Stimulated activated naive B cell treated with anti-CD40 and anti-IgM and Interleukin-4, amounts not matched to agents 10 μg/mL and 1 μg/mL and 100 μg/mL, for 72 hours (primary cell): Measurements from ENCODE around the gene SNX9.
A peak's percentile ranks its signal among the peaks of the same experiment; 100 is the strongest.

Experiments
- ATAC-seq, 2 donors: fragments of 150-1000 bp; cut with Tn5 transposase; replicated peaks; 2 replicates each; pipeline ENCODE4 v1.10.0; 2021; ENCODE audit warnings: moderate library complexity in 1 of 2
- DNase-seq: peaks from one replicate; pipeline ENCODE4 v3.0.0; 2021
- H3K27ac Mint-ChIP-seq: one replicate; pipeline ENCODE4 v1.8.0; 2022; ENCODE audit warnings: mild to moderate bottlenecking, mixed read lengths
- H3K27me3 Mint-ChIP-seq, 2 donors: one replicate each; pipeline ENCODE4 v1.8.0; 2022; ENCODE audit warnings: mixed read lengths in 2 of 2
- H3K36me3 Mint-ChIP-seq, 2 donors: one replicate each; pipeline ENCODE4 v1.8.0; 2022; ENCODE audit warnings: mixed read lengths in 2 of 2, mild to moderate bottlenecking in 1 of 2
- H3K4me1 Mint-ChIP-seq, 2 donors: one replicate each; pipeline ENCODE4 v1.8.0; 2022; ENCODE audit warnings: mixed read lengths in 2 of 2, mild to moderate bottlenecking in 1 of 2
- H3K4me3 Mint-ChIP-seq, 2 donors: one replicate each; pipeline ENCODE4 v1.8.0; 2022; ENCODE audit warnings: mild to moderate bottlenecking in 2 of 2, mixed read lengths in 2 of 2, moderate library complexity in 1 of 2
- H3K9me3 Mint-ChIP-seq, 2 donors: one replicate each; pipeline ENCODE4 v1.8.0; 2022; ENCODE audit warnings: mixed read lengths in 2 of 2, mild to moderate bottlenecking in 1 of 2

The SNX9 gene

DNA sequence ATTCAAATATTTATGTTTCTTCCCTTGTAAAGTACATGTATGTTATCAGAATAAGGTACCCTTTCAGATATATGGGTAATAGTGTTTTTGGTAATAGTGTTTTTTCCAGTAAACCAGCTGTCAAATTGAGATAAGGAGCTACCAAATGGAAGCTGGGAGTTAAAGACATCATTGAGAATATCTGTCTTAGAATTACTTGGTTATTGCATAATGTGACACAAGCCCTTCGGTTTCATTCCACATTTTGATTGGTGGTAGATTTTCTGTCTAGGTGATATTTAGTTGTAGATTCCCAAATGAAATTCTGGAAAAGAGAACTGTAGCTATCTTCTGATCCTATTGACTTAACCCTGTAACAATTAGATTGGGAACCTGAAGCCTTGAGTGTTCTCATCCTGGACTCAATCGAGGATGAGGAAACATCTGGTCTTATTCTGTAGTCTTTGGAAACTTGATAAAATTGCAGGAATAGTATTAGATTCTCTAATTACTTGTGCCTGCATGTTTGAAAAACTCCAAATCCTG is 83.6 kb downstream of the SNX9 start:
- Mint-ChIP-seq H3K4me1 (peaks cover 19 to 34% of the 10 kb centered on the region in 2 donors), H3K9me3 (peaks cover 0 to 2% of the 10 kb centered on the region in 2 donors), H3K36me3 (peaks cover 41 to 64% of the 10 kb centered on the region in 2 donors), H3K4me3 (no peak overlapping the region), H3K27me3 (no peaks in the 10 kb centered on the region), H3K27ac (no peak overlapping the region)
- no peak for ATAC-seq
- DNase-seq = no peak

DNA sequence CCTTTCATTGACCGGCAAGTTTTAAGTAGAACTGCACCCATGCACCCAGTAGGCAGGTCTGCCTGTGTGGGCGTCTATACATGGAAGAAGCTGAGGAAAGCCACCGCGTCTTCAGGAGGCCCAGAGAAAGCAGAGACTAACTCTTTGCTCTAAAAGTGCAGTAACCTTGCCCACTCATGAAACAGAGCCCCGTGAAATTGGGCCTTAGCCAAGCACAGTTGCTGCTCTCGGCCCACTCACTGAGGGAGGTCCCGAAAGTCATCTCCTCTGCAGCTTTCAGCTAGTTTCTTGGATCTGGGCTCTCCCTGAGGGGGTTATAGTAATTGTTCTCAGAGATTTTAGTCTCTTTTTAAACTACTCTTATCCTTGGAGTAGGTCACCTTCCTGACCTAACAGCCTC is 84.6 kb downstream of the SNX9 start:
- Mint-ChIP-seq H3K27ac (no peak overlapping the region), H3K4me1 (peaks cover 22 to 41% of the 10 kb centered on the region in 2 donors), H3K36me3 (peaks cover 37 to 69% of the 10 kb centered on the region in 2 donors), H3K9me3 (peaks cover 0 to 2% of the 10 kb centered on the region in 2 donors), H3K27me3 (no peaks in the 10 kb centered on the region), H3K4me3 (no peak overlapping the region)
- ATAC-seq = no peak
- no peak for DNase-seq

DNA sequence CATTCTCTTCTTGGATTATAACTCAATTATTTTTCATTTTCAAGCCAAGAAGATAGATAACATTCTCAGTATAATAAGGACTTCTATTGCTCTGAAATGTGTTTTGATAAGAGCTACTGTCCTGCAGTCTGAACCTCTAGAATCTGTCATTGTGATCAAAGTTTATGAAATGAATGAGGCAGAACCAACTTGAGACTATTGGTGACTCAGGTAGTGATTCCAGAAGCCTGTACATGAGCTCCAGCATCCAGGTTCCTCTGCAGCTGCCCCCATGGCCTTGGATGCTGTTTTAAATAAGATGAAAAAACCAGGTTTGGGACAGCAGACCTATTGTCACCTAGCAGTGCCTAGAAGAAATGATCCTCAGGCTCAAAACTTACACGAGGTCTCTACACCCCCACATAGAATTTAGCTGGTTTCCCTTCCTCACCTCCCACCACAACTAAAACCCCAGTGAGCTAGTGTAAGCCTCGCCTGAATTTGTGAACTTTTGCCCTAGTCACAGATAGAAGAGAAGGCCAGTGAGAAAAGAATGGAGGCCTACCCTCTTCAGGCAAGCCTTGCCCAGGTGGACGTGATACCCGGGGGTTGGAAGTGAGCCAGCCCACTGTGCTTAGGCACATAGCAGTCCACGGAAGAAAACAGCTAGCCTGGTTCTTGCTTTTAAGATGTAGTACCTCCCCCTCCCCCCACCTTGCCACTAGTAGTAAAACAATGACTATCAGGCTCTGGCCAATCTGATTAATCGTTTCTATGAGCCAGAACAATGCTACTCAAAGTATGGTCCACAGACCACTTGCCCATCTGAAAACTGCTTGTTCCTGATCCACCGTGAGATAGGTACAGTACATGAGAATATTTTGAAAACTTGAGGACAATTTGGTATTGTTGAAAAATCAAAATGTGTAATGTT is 85.6 kb downstream of the SNX9 start:
- DNase-seq = peak; percentile 22
- ATAC-seq = peak; percentile 94
- Mint-ChIP-seq H3K36me3 (peaks cover 39 to 72% of the 10 kb centered on the region in 2 donors), H3K27me3 (no peaks in the 10 kb centered on the region), H3K4me1 (peaks cover 24 to 44% of the 10 kb centered on the region in 2 donors), H3K27ac (peak overlapping the region; percentile 81), H3K4me3 (peak overlapping the region in 1 of 2 donors; percentile 5), H3K9me3 (peaks cover 0 to 2% of the 10 kb centered on the region in 2 donors)

DNA sequence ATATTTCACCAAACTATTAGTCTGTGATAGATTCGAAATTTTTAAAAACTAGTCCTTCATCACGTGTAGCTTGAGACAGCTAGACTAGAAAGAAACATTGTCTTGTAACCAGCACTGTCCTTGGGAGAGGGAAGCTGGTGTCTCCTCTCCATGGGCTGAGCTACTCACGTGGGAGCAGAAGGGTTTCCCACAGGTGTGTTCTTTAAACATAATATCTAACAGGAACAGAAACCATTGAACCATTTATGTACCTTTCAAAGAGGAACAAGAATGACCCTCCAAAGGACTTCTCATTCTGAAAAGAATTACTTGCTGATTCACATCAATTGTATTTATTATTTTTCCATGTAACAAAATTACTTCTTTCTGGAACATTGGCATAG is 86.2 kb downstream of the SNX9 start:
- H3K4me1 Mint-ChIP-seq = peaks cover 24 to 45% of the 10 kb centered on the region in 2 donors
- H3K27me3 Mint-ChIP-seq = no peaks in the 10 kb centered on the region
- peak overlapping the region; percentile 81 for H3K27ac Mint-ChIP-seq
- peaks cover 44 to 78% of the 10 kb centered on the region in 2 donors for H3K36me3 Mint-ChIP-seq
- H3K9me3 Mint-ChIP-seq = peaks cover 0 to 2% of the 10 kb centered on the region in 2 donors
- ATAC-seq = peak; percentile 77 to 84
- no peak for DNase-seq
- H3K4me3 Mint-ChIP-seq = no peak overlapping the region

DNA sequence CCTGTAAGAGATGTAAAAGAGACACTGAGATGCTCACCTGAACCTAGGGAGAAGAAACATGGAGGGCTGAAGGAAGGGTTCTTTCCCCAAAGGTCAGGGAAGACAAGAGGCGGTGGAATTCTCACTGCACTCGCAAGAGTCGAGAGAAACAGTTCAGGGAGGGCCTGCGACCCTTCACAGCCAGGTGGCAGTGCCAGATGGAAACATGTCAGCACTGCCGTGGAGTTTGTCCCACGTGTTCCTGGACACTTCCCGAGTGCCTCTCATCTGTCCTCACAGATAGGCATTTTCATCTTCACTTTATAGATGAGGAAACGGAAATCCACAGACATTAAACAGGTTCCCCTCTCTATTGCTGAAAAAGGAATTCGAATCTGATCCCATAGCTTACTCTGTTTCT is 88.2 kb downstream of the SNX9 start:
- Mint-ChIP-seq H3K27me3 (no peaks in the 10 kb centered on the region), H3K9me3 (peaks cover 0 to 2% of the 10 kb centered on the region in 2 donors), H3K4me3 (no peak overlapping the region), H3K27ac (peak overlapping the region; percentile 37), H3K4me1 (peaks cover 24 to 45% of the 10 kb centered on the region in 2 donors), H3K36me3 (peaks cover 50 to 75% of the 10 kb centered on the region in 2 donors)
- ATAC-seq = no peak
- no peak for DNase-seq

DNA sequence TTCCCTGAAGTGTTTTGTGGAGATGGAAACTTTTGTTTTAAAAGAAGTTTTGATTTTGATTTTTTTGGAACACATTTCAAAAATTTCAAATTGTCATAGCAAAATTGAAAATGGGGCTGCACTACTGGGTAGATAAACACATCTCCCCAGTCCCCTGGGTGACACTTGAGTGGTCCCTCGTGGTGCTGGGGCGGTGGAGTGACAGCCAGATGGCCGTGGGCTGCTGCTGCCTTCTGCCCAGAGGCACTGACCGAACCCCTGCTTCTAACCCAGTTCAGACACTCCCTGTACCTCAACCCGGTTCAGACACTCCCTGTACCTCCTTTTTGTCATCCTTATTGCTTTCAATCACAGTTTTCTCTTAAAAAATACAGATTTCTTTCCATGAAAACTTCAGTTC is 88.7 kb downstream of the SNX9 start:
- H3K36me3 Mint-ChIP-seq = peaks cover 50 to 75% of the 10 kb centered on the region in 2 donors
- H3K4me3 Mint-ChIP-seq = no peak overlapping the region
- H3K9me3 Mint-ChIP-seq = peaks cover 0 to 2% of the 10 kb centered on the region in 2 donors
- no peak overlapping the region for H3K27ac Mint-ChIP-seq
- peaks cover 24 to 45% of the 10 kb centered on the region in 2 donors for H3K4me1 Mint-ChIP-seq
- DNase-seq (no peak), ATAC-seq (no peak)
- no peaks in the 10 kb centered on the region for H3K27me3 Mint-ChIP-seq

DNA sequence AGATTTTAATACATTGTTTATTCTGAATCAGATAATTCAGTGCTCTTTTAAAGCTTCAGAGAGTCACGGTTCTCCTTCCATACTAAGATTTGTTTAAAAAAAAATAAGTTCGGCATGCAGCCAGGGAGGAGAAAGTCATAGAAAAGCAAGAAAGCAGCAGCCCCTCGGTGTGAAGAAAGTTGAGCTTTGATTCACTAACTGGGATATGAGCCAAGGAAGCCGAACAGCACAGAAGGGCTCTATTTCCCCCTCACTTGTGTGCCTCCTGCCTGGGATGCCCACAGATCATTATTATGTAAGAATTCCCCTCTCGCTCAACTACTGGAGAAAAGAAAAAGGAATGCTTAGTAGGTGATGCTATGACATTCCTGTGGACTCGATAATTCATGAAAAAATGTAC is 89.3 kb downstream of the SNX9 start:
- no peaks in the 10 kb centered on the region for H3K27me3 Mint-ChIP-seq
- H3K27ac Mint-ChIP-seq = no peak overlapping the region
- ATAC-seq (no peak), DNase-seq (no peak)
- no peak overlapping the region for H3K4me3 Mint-ChIP-seq
- H3K9me3 Mint-ChIP-seq = peaks cover 0 to 2% of the 10 kb centered on the region in 2 donors
- peaks cover 24 to 45% of the 10 kb centered on the region in 2 donors for H3K4me1 Mint-ChIP-seq
- H3K36me3 Mint-ChIP-seq = peaks cover 51 to 72% of the 10 kb centered on the region in 2 donors

DNA sequence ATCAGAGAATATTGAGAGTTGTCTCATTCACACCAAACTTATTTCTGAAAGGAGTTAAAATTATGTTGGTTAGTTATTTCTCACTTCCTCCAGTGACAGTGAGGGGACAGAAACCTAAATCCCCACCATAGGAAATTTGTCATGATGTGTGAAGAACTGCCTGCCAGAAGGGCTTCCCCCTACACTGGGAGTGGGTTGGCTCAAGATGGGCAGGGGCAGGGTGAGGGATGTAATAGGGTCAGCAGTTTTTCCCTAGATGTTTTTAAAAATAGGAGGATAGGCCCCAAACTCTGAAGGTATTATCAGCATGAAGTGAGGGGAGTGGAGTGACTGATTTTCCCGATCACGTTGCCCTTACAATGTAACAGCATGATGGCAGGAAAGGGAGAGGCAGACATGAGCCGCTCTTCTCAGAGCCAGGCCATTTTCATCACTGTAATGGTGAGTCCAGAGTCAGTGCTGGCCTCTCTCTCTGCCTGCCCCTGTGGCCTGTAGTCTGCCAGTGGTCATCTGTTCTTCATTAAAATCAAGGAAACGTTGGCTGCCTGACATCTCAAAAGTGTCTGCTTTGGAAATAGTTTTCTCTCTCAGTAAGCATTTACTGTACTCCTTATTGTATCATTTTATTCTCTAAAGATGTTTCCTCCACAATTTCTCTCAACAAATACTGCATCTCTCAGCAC is 98.8 kb downstream of the SNX9 start:
- H3K4me1 Mint-ChIP-seq = peaks cover 8% of the 10 kb centered on the region in 2 donors
- no peak for DNase-seq
- H3K27me3 Mint-ChIP-seq = no peaks in the 10 kb centered on the region
- no peak overlapping the region for H3K27ac Mint-ChIP-seq
- H3K36me3 Mint-ChIP-seq = peaks cover 56 to 73% of the 10 kb centered on the region in 2 donors
- peaks cover 6 to 12% of the 10 kb centered on the region in 2 donors for H3K9me3 Mint-ChIP-seq
- H3K4me3 Mint-ChIP-seq = no peak overlapping the region
- peak; percentile 46 to 74 for ATAC-seq

DNA sequence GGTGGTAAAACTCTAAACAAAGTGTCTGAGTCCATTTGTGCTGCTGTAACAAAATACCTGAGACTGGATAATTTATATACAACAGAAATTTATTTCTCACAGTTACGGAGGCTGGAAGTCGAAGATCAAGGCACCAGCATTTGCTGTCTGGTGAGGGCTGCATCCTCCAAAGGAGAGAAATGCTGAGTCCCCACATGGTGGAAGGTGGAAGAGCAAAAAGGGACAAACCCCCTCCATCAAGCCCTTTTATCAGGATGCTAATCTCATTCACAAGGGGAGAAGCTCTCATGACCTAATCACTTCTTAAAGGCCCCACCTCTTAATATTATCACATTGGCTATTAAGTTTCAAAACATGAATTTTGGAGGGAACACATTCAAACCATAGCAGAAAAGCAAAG is 102.7 kb downstream of the SNX9 start:
- peaks cover 4 to 8% of the 10 kb centered on the region in 2 donors for H3K4me1 Mint-ChIP-seq
- no peak overlapping the region for H3K4me3 Mint-ChIP-seq
- no peaks in the 10 kb centered on the region for H3K9me3 Mint-ChIP-seq
- ATAC-seq (no peak), DNase-seq (no peak)
- peaks cover 43 to 71% of the 10 kb centered on the region in 2 donors for H3K36me3 Mint-ChIP-seq
- H3K27me3 Mint-ChIP-seq = no peaks in the 10 kb centered on the region
- no peak overlapping the region for H3K27ac Mint-ChIP-seq

DNA sequence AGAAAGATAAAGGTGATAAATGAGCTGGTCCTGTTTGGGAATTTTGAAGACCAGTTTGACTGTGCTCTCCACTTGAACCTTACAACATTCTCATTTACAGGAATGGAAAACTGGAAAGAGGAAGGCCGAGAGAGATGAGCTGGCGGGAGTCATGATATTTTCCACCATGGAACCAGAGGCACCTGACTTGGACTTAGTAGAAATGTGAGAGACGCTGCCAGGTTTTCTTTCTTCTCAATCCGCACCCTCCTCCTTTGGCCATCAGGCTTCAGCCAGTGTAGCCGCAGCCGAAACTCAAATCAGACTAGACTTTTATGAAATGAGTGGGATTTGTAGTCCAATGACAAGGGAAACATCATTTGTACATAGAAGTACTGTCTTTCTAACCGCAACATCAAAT is 104.0 kb downstream of the SNX9 start:
- Mint-ChIP-seq H3K36me3 (peaks cover 38 to 62% of the 10 kb centered on the region in 2 donors), H3K9me3 (no peaks in the 10 kb centered on the region), H3K27me3 (no peaks in the 10 kb centered on the region), H3K27ac (no peak overlapping the region), H3K4me1 (peaks cover 0 to 2% of the 10 kb centered on the region in 2 donors), H3K4me3 (no peak overlapping the region)
- ATAC-seq (no peak), DNase-seq (no peak)

DNA sequence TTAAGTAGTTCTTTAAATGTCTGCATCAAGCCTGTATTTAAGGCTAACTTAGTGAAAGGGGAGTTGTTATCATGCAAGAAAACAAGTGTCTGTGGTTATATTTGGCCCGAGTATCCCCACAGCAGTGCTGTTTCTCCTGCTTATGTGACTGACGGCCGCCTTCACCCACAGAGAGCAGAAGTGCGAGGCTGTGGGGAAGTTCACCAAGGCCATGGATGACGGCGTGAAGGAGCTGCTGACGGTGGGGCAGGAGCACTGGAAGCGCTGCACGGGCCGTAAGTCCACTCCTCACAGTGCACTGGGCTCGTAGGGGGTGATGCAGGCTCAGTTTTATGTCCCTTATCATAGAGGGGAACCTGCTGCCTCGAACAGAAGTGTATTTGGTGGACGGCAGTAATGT is 105.4 kb downstream of the SNX9 start:
- peaks cover 35 to 60% of the 10 kb centered on the region in 2 donors for H3K36me3 Mint-ChIP-seq
- no peaks in the 10 kb centered on the region for H3K9me3 Mint-ChIP-seq
- peaks cover 0 to 2% of the 10 kb centered on the region in 2 donors for H3K4me1 Mint-ChIP-seq
- no peaks in the 10 kb centered on the region for H3K27me3 Mint-ChIP-seq
- peak; percentile 38 to 45 for ATAC-seq
- DNase-seq = no peak
- H3K27ac Mint-ChIP-seq = no peak overlapping the region
- H3K4me3 Mint-ChIP-seq = no peak overlapping the region

DNA sequence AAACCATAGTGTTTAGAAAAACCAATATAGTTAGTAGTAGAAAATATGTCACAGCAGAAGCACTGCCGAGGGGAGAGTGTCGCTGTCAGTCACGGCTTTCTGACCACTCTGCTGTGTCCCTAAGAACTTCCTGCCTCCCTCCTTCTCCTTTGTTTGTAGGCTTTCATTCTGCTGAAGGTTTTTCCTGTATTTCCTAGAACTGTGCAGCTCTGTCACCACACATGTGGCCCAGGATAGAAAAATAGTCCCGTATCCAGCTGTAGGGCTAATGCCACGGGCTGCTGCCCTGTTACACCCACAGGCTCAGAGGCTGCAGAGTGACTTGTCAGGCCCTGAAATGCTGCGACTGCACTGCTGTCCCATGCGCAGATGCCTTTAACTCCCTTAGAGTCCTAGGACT is 106.0 kb downstream of the SNX9 start:
- no peaks in the 10 kb centered on the region for H3K9me3 Mint-ChIP-seq
- H3K36me3 Mint-ChIP-seq = peaks cover 30 to 57% of the 10 kb centered on the region in 2 donors
- H3K27ac Mint-ChIP-seq = no peak overlapping the region
- ATAC-seq (no peak), DNase-seq (no peak)
- H3K4me3 Mint-ChIP-seq = no peak overlapping the region
- H3K27me3 Mint-ChIP-seq = no peaks in the 10 kb centered on the region
- peaks cover 0 to 2% of the 10 kb centered on the region in 2 donors for H3K4me1 Mint-ChIP-seq

DNA sequence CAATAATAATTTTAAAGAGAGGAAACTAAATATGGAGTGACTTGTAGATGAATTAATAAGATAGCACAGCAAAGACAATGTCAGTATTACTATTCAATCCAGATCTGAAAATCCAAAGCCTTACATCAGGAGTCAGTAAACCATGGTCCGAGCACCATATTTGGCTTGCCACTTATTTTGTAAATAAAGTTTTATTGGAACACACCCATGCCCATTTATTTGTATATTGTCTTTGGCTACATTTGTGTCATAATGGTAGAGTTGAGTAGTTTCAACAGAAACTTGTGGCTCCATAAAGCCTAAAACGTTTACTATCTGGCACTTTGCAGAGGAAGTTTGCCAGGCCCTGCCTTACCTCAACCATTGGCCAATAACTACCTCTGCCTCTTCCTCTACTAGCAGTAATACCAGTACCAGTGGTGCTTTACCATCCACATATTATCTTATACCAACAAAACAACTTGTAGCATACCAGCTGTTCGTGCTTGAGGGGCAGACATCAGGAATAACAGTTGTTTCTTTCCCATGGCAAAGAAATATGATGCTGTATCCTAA is 106.8 kb downstream of the SNX9 start:
- ATAC-seq = no peak
- Mint-ChIP-seq H3K9me3 (no peaks in the 10 kb centered on the region), H3K36me3 (peaks cover 30 to 53% of the 10 kb centered on the region in 2 donors), H3K4me1 (peaks cover 0 to 2% of the 10 kb centered on the region in 2 donors), H3K27me3 (no peaks in the 10 kb centered on the region), H3K4me3 (no peak overlapping the region), H3K27ac (no peak overlapping the region)
- DNase-seq = no peak

DNA sequence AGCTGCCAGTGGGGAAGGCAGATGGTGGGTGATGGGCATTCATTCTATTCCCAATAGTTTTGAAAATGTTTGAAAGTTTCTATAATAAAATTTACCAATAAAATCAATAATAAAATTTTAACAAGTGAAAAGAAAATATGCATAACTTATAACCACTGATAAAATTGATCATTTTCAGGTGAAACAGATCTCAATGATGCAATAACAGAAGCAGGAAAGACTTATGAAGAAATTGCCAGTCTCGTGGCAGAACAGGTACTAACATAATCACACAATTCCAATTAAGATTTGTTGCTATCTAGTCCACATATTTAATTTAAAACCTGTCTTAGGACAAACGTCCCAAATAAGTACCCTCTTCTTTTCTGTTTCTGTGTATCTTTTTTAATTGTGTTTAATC is 112.7 kb downstream of the SNX9 start:
- Mint-ChIP-seq H3K27me3 (no peaks in the 10 kb centered on the region), H3K4me1 (no peaks in the 10 kb centered on the region), H3K4me3 (no peak overlapping the region), H3K9me3 (no peaks in the 10 kb centered on the region), H3K27ac (no peak overlapping the region), H3K36me3 (peaks cover 28 to 41% of the 10 kb centered on the region in 2 donors)
- DNase-seq (no peak), ATAC-seq (no peak)
